Body of pancreas (tissue), 4 donors: ENCODE measurements around the gene P3H2. TPM values are rescaled to one million over a fixed set of nuclear protein-coding genes. Genes with fewer than 3 reads are reported as not detected.
"Not testable (repeated sequence)": the region's sequence is repeated elsewhere in the genome, so short reads cannot be mapped to it uniquely, and the experiment has no call there.

ENCODE experiments used
- ATAC-seq: fragments of 150-250 bp; one replicate; pipeline ENCODE4 v1.9.1; 2016
- DNase-seq, 4 donors: peaks; one replicate each; pipeline ENCODE4 v3.0.0-alpha.2; 2019
- H3K27ac ChIP-seq, 4 donors: fragments of 200-600 bp; sonication (generic); 1 replicate in 3 of 4; 2 replicates in 1 of 4; pipeline versions ENCODE4 v1.5.1 to v1.6.1; 2016 to 2019; ENCODE audit warnings: mild to moderate bottlenecking in 1 of 4, mixed read lengths in 1 of 4, moderate library complexity in 1 of 4
- H3K27me3 ChIP-seq, 2 donors: fragments of 200-600 bp; sonication (generic); one replicate each; pipeline ENCODE4 v1.6.0; 2016; ENCODE audit warnings: mild to moderate bottlenecking in 1 of 2
- H3K36me3 ChIP-seq, 2 donors: fragments of 200-600 bp; sonication (generic); replicated peaks in 1 of 2; 2 replicates each; pipeline ENCODE4 v1.5.1; 2016; ENCODE audit warnings: low read depth in 2 of 2; ENCODE audit not compliant: insufficient read depth in 1 of 2
- H3K4me1 ChIP-seq: fragments of 200-600 bp; sonication (generic); one replicate; pipeline ENCODE4 v1.6.0; 2016
- H3K4me3 ChIP-seq, 2 donors: fragments of 200-600 bp; sonication (generic); 1 replicate in 1 of 2; 2 replicates in 1 of 2; pipeline ENCODE4 v1.5.1; 2016 to 2019
- H3K9me3 ChIP-seq, 3 donors: fragments of 200-600 bp; sonication (generic); 1 replicate in 2 of 3; 2 replicates in 1 of 3; pipeline ENCODE4 v1.5.1; 2016
- CTCF ChIP-seq, 7 experiments: fragments of 450-650 bp in 4 of 7; fragments of 200-600 bp in 3 of 7; sonication (generic) in 3 of 7; IDR thresholded peaks; one replicate each; pipeline ENCODE4 v1.5.1; 2016 to 2019; ENCODE audit warnings: antibody characterized with exemption in 7 of 7
- POLR2A ChIP-seq, 3 donors: fragments of 450-650 bp; IDR thresholded peaks; one replicate each; pipeline ENCODE4 v1.6.1; 2016; ENCODE audit warnings: antibody characterized with exemption in 3 of 3, mild to moderate bottlenecking in 2 of 3
- WGBS, 2 donors: methylation state at CpG; one replicate each; pipeline ENCODE4 v1.1.5; 2017; 5-methylcytosine and 5-hydroxymethylcytosine counted together
- intact Hi-C: fragments of 100-400 bp; cut with DNase I; formaldehyde crosslinking; loops from one replicate; pipeline ENCODE4 v1.15.1; 2023
- total RNA-seq, 2 donors: library from RNA; depleted of rRNA; stranded (reverse); fragments of >200 nt; gene quantifications; one replicate each; pipeline ENCODE4 v1.1.0, GENCODE V29; 2016

The P3H2 gene
- total RNA-seq, 2 donors from 2014 or later, result 3.0 to 35.5 TPM

GRCh38 chr3:190076136-190076535 lies 44.6 kb downstream of the P3H2 start:
- no peaks in the 10 kb centered on the region for H3K27me3 ChIP-seq
- H3K4me1 ChIP-seq, result no peaks in the 10 kb centered on the region
- no peak overlapping the region for H3K4me3 ChIP-seq
- H3K27ac ChIP-seq, result peak overlapping the region in 2 of 4 donors; percentile 40 to 58
- no peak for ATAC-seq
- TF ChIP-seq CTCF (IDR thresholded peaks at IDR 0.05), result no peak
- no peak for TF ChIP-seq POLR2A (IDR thresholded peaks at IDR 0.05)
- DNase-seq, result no peak
- H3K36me3 ChIP-seq, result no peaks in the 10 kb centered on the region
- H3K9me3 ChIP-seq, result no peaks in the 10 kb centered on the region
- intact Hi-C loops, result no loop called here

GRCh38 chr3:190074817-190075216 lies 45.9 kb downstream of the P3H2 start:
- Histone ChIP-seq H3K27ac (no peak overlapping the region), H3K27me3 (no peaks in the 10 kb centered on the region), H3K4me3 (no peak overlapping the region), H3K36me3 (no peaks in the 10 kb centered on the region), H3K9me3 (no peaks in the 10 kb centered on the region), H3K4me1 (no peaks in the 10 kb centered on the region)
- TF ChIP-seq POLR2A (IDR thresholded peaks at IDR 0.05), result no peak
- no peak for TF ChIP-seq CTCF (IDR thresholded peaks at IDR 0.05)
- ATAC-seq, result no peak
- WGBS, 2 donors, result 62 to 74% methylated on average over 2 of the region's 2 CpGs
- no peak for DNase-seq
- intact Hi-C loops, result no loop called here

GRCh38 chr3:190073264-190074008 lies 47.3 kb downstream of the P3H2 start:
- H3K4me3 ChIP-seq, result no peak overlapping the region
- H3K27me3 ChIP-seq, result no peaks in the 10 kb centered on the region
- 49 to 53% methylated on average over 6 of the region's 6 CpGs for WGBS, 2 donors

GRCh38 chr3:190072856-190073255 lies 47.8 kb downstream of the P3H2 start:
- intact Hi-C loops, result no loop called here
- H3K4me3 ChIP-seq, result no peak overlapping the region
- H3K27me3 ChIP-seq, result no peaks in the 10 kb centered on the region
- ATAC-seq, result no peak
- H3K27ac ChIP-seq, result no peak overlapping the region
- TF ChIP-seq POLR2A (IDR thresholded peaks at IDR 0.05) (no peak), CTCF (IDR thresholded peaks at IDR 0.05) (no peak)
- no peak for DNase-seq
- H3K4me1 ChIP-seq, result no peaks in the 10 kb centered on the region
- WGBS, 2 donors, result 29 to 34% methylated on average over 1 of the region's 1 CpG
- H3K9me3 ChIP-seq, result no peaks in the 10 kb centered on the region
- no peaks in the 10 kb centered on the region for H3K36me3 ChIP-seq

More at GRCh38 chr3:190073264-190074008, 47.3 kb downstream of the P3H2 start:
- H3K4me1 ChIP-seq, result no peaks in the 10 kb centered on the region
- no peaks in the 10 kb centered on the region for H3K36me3 ChIP-seq
- H3K27ac ChIP-seq, result no peak overlapping the region
- ATAC-seq (no peak), DNase-seq (no peak)
- H3K9me3 ChIP-seq, result no peaks in the 10 kb centered on the region
- no peak for TF ChIP-seq POLR2A (IDR thresholded peaks at IDR 0.05)
- TF ChIP-seq CTCF (IDR thresholded peaks at IDR 0.05), result no peak
- intact Hi-C loops, result no loop called here

- WGBS, 2 donors, result 86 to 91% methylated on average over 9 of the region's 9 CpGs
- H3K4me1 ChIP-seq, H3K4me3 ChIP-seq, intact Hi-C loops, H3K36me3 ChIP-seq, H3K27me3 ChIP-seq, ATAC-seq, DNase-seq, H3K9me3 ChIP-seq, H3K27ac ChIP-seq: not testable (repeated sequence)
These were observed 48.8 kb downstream of the P3H2 start for GRCh38 chr3:190071921-190072320.
